ACC112 (cell line): ENCODE measurements around the gene BUB1B.
"Not testable (repeated sequence)": the region's sequence is repeated elsewhere in the genome, so short reads cannot be mapped to it uniquely, and the experiment has no call there.

ENCODE experiments used
- H2AFZ ChIP-seq: fragments of 200-600 bp; sonication (generic); one replicate; pipeline ENCODE4 v1.6.0; 2017; ENCODE audit warnings: antibody characterized with exemption, low read length; ENCODE audit not compliant: unreplicated experiment
- H3K27ac ChIP-seq: fragments of 200-600 bp; sonication (generic); 2 replicates; pipeline ENCODE4 v1.5.1; 2014; ENCODE audit warnings: low read depth, mild to moderate bottlenecking, antibody characterized with exemption, low read length, moderate library complexity
- H3K27me3 ChIP-seq: fragments of 200-600 bp; sonication (generic); 2 replicates; pipeline ENCODE4 v1.6.1; 2014; ENCODE audit warnings: mild to moderate bottlenecking, antibody characterized with exemption, low read length, moderate library complexity, mixed read lengths; ENCODE audit not compliant: insufficient read depth
- H3K36me3 ChIP-seq: fragments of 200-600 bp; sonication (generic); 2 replicates; pipeline ENCODE4 v1.6.1; 2016; ENCODE audit warnings: mild to moderate bottlenecking, antibody characterized with exemption, low read length, moderate library complexity, mixed read lengths; ENCODE audit not compliant: insufficient read depth
- H3K4me1 ChIP-seq: fragments of 200-600 bp; sonication (generic); one replicate; pipeline ENCODE4 v1.6.1; 2016; ENCODE audit warnings: low read length, mixed read lengths; ENCODE audit not compliant: insufficient read depth, unreplicated experiment, control insufficient read depth
- H3K4me3 ChIP-seq: fragments of 200-600 bp; sonication (generic); 2 replicates; pipeline ENCODE4 v1.5.1; 2014; ENCODE audit warnings: mild to moderate bottlenecking, low read depth, low read length
- H3K79me2 ChIP-seq: fragments of 200-600 bp; sonication (generic); one replicate; pipeline ENCODE4 v1.6.0; 2016; ENCODE audit warnings: low read length; ENCODE audit not compliant: control insufficient read depth, unreplicated experiment, insufficient read depth

The BUB1B gene

GRCh38 chr15:40157778-40158447 is 3.0 kb upstream of the BUB1B start:
- H3K36me3 ChIP-seq: no peaks in the 10 kb centered on the region
- peaks cover 21% of the 10 kb centered on the region for H3K79me2 ChIP-seq
- no peak overlapping the region for H2AFZ ChIP-seq
- no peak overlapping the region for H3K4me3 ChIP-seq
- H3K27me3 ChIP-seq: no peaks in the 10 kb centered on the region
- peaks cover 18% of the 10 kb centered on the region for H3K4me1 ChIP-seq
- no peak overlapping the region for H3K27ac ChIP-seq

GRCh38 chr15:40160021-40160420 is 848 bp upstream of the BUB1B start:
- H3K79me2 ChIP-seq: peaks cover 38% of the 10 kb centered on the region
- no peaks in the 10 kb centered on the region for H3K27me3 ChIP-seq
- H3K4me3 ChIP-seq: no peak overlapping the region
- peaks cover 26% of the 10 kb centered on the region for H3K4me1 ChIP-seq
- H3K36me3 ChIP-seq: no peaks in the 10 kb centered on the region
- H3K27ac ChIP-seq: no peak overlapping the region
- H2AFZ ChIP-seq: peak overlapping the region; percentile 85

DNA sequence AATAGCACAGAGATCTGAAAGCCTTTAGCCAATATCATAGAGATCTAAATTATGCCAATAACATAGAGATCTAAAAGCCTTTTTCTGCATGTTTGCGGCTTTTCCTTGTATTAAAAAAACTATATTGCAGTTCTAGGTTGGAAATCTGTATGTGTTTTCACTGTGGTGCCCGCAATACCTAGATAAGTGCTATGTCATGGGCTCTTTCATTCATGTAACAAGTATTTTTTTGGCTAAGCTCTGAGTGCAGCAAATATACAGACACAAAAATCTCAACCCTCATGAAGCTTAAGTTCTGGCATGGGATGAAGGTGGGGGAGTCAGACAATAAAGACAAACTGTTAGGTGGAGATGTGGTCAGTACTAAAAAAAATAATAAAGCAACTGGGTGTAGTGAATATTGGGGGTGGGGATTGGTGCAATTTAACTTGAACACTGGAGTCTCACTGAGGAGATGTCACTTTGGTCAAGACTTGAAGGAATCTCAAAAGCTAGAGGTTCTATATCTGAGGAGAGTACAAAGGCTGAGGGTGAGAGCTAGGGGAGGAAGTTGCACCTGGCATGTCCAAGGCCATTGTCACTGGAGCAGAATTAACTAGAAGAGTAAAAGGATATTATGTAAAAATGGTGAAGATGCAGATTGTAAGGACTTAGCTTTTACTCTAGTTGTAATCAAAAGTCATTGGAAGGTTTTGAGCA is 973 bp downstream of the BUB1B start:
- Histone ChIP-seq H3K27me3 (no peaks in the 10 kb centered on the region), H3K36me3 (0 out of 2 replicates have a peak, but pooled peaks cover 3% of the 10 kb centered on the region), H3K27ac (no peak overlapping the region), H3K79me2 (peaks cover 43% of the 10 kb centered on the region), H2AFZ (peak overlapping the region; percentile 82), H3K4me3 (peak overlapping the region; percentile 91), H3K4me1 (peaks cover 26% of the 10 kb centered on the region)

GRCh38 chr15:40162552-40162951 is 1.7 kb downstream of the BUB1B start:
- Histone ChIP-seq H3K79me2 (peaks cover 44% of the 10 kb centered on the region), H3K4me3 (peak overlapping the region; percentile 91), H3K27me3 (no peaks in the 10 kb centered on the region), H2AFZ (no peak overlapping the region), H3K27ac (no peak overlapping the region), H3K36me3 (0 out of 2 replicates have a peak, but pooled peaks cover 3% of the 10 kb centered on the region), H3K4me1 (peaks cover 26% of the 10 kb centered on the region)

DNA sequence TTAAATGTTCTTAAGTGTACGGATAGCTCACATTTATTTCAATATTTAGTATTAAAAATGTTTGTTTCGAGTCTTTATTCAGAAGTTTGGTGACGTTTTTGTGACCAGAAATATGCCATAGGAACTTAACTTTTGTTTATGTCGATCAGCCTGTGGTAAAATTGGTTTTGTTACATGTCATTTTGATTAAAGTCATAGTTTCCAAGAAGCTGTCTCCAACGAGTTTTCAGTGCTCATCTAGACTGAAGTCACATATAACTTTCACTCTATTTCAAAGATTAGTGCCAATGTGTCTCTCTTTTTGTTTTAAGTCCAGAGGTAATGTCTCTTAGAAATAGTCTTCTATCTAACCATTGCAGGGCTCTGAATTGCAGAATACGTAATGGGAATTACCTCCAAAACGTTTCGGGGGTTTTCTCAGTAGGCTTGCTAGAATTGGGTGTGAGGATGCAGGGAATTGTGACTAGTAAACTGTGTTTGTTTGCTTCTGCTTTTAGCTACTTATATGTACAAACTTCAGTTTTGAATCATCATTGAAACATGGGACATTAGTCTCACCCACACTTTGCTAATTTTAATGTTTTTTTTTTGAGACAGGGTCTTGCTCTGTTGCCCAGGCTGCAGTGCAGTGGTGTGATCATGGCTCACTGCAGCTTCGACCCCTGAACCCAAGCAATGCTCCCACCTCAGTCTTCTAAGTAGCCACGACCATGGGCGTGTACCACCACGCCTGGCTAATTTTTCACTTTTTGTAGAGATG is 3.0 kb downstream of the BUB1B start:
- H3K79me2 ChIP-seq: peaks cover 49% of the 10 kb centered on the region
- H2AFZ ChIP-seq: no peak overlapping the region
- no peak overlapping the region for H3K27ac ChIP-seq
- no peak overlapping the region; the same call in 1 of the 2 replicates for H3K4me3 ChIP-seq
- H3K36me3 ChIP-seq: 0 out of 2 replicates have a peak, but pooled peaks cover 3% of the 10 kb centered on the region
- peaks cover 26% of the 10 kb centered on the region for H3K4me1 ChIP-seq
- no peaks in the 10 kb centered on the region for H3K27me3 ChIP-seq

- not testable (repeated sequence) for H3K4me3 ChIP-seq
- H3K4me1 ChIP-seq: peaks cover 14% of the 10 kb centered on the region
Measured at GRCh38 chr15:40167374-40167773, 6.5 kb downstream of the BUB1B start.

DNA sequence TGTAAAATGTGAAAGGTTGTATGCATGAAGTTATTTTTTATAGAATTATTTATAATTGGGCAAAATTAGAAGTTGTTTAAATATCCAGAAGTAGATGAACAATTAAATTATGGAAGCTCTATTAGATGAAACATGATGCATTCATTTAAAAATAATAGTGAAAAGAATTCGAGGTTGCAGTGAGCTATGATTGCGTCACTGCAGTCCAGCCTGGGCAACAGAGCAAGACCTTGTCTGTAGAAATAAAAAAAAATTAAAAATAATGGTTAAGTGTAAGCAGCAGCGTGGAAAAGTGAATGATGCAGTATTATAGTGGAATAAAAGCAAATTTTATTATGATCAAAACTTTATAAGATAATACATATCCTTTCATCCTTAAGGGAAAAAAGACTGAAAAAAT is 14.3 kb downstream of the BUB1B start:
- Histone ChIP-seq H3K4me3 (no peak overlapping the region), H3K36me3 (peaks cover 15% of the 10 kb centered on the region), H3K79me2 (peaks cover 6% of the 10 kb centered on the region), H3K27ac (no peak overlapping the region), H2AFZ (no peak overlapping the region), H3K4me1 (no peaks in the 10 kb centered on the region), H3K27me3 (no peaks in the 10 kb centered on the region)

More at GRCh38 chr15:40167374-40167773, 6.5 kb downstream of the BUB1B start:
- not testable (repeated sequence) for H2AFZ ChIP-seq, H3K27me3 ChIP-seq, H3K27ac ChIP-seq
- H3K79me2 ChIP-seq: peaks cover 33% of the 10 kb centered on the region
- H3K36me3 ChIP-seq: peaks cover 18% of the 10 kb centered on the region

- no peaks in the 10 kb centered on the region for H3K27me3 ChIP-seq
- no peak overlapping the region for H2AFZ ChIP-seq
- no peak overlapping the region for H3K4me3 ChIP-seq
- H3K79me2 ChIP-seq: peaks cover 6% of the 10 kb centered on the region
- H3K27ac ChIP-seq: no peak overlapping the region
- no peaks in the 10 kb centered on the region for H3K4me1 ChIP-seq
- no peaks in the 10 kb centered on the region; the same call in none of the 2 replicates for H3K36me3 ChIP-seq
Measured at GRCh38 chr15:40182358-40183029, 21.6 kb downstream of the BUB1B start.

DNA sequence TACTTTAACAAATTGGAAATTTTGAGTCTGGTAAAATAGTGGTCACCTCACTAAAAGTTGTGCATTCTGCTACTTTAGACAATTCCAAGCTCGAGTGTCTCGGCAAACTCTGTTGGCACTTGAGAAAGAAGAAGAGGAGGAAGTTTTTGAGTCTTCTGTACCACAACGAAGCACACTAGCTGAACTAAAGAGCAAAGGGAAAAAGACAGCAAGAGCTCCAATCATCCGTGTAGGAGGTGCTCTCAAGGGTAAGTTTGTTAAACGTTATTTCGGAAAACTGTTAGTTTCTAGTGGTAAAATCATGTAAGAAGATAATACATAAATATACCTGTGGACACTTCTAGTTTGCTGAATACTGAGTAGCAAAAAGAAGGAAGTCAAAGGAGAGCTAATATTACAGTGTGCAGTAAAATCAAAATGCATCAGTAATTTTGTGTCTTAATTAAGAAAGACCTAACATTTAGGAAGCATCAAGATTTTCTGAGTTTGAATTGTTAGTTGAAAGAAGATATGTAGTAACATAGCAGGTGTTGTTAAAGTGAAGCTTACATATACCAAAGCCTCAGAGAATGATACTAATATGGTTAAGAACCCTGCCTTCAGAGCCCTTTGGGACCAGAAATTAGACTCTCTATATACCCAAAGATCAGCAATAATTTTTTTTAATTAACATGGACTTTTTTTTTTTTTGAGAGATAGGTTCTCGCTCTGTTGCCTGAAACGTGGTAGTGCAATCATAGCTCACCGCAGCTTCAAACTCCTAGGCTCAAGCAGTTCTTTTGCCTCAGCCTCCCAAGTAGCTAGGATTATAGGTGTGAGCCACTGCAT is 23.0 kb downstream of the BUB1B start:
- H3K36me3 ChIP-seq: no peaks in the 10 kb centered on the region; the same call in none of the 2 replicates
- peaks cover 5% of the 10 kb centered on the region for H3K79me2 ChIP-seq

More for the DNA sequence above, 23.0 kb downstream of the BUB1B start:
- Histone ChIP-seq H3K4me1 (no peaks in the 10 kb centered on the region), H3K4me3 (no peak overlapping the region), H2AFZ (no peak overlapping the region), H3K27me3 (no peaks in the 10 kb centered on the region), H3K27ac (no peak overlapping the region)
